ENCODE data around the gene LRRK1. TPM values are rescaled to one million over a fixed set of nuclear protein-coding genes. Genes with fewer than 3 reads are reported as not detected.

LRRK1 gene
- total and polyA plus RNA-seq, 2 of the 4 experiments (the other 2 are of a cell fraction), result 3.0 to 5.8 TPM

DNA sequence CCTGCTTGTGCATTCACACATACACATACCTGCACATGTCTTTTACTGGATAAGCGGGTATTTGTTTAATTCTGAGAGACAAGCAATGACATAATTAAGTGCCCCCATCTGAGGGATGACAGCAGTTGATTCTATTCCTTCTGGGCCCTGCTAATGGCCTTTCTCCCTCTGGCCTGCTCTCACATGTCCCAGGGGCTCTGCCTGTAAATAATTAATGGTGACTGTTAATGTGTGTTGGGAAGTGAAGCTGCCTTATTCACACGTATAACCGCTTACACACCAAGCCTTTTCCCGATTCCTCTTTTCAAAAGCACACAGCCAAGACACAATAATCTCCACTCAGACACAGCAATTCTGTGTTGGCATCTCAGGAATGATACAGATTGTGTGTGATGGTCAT is 47.8 kb downstream of the LRRK1 start:
- H3K27me3 ChIP-seq (ENCODE audit: control insufficient read depth, insufficient read depth, low read length), result no peaks in the 10 kb centered on the region
- BruUV-seq (replicated peaks), result no TSS peak
- no peaks in the 10 kb centered on the region for H3K9me1 ChIP-seq (ENCODE audit: insufficient read depth, low read length)
- no peak overlapping the region for H2BK15ac ChIP-seq (ENCODE audit: low read depth, low read length)
- H3K36me3 ChIP-seq (ENCODE audit: control insufficient read depth, insufficient read depth, low read length), result no peaks in the 10 kb centered on the region
- no peak for ATAC-seq (ENCODE audit: low read depth)
- H3K56ac ChIP-seq (ENCODE audit: extremely low read depth, insufficient read depth, low read length), result no peak overlapping the region
- WGBS, 2 experiments (ENCODE audit: extremely low coverage in 2 of 2, insufficient read length in 1 of 2), result no CpG with 5 or more reads among the region's 4 CpGs
- peaks cover 2% of the 10 kb centered on the region for H3K4me1 ChIP-seq (ENCODE audit: control insufficient read depth, insufficient read depth, low read length)
- H3K4me2 ChIP-seq (ENCODE audit: low read depth, low read length), result no peak overlapping the region
- dilution Hi-C loops (cut with HindIII; ENCODE audit: low sequenced_read_pairs, unreplicated experiment), result no loop called here
- POLR2A ChIA-PET (ENCODE audit: unreplicated experiment), result no interaction called here
- H4K20me1 ChIP-seq (ENCODE audit: insufficient read depth, low read length), result no peaks in the 10 kb centered on the region
- H4K91ac ChIP-seq (ENCODE audit: insufficient read depth, low read depth, low read length), result no peak overlapping the region
- no peak for DNase-seq
- no peaks in the 10 kb centered on the region for H3K79me1 ChIP-seq (ENCODE audit: low read depth in 1 of 2, low read length in 2 of 2)
- no peaks in the 10 kb centered on the region for H3K9me3 ChIP-seq (ENCODE audit: control insufficient read depth, insufficient read depth, low read length)
- no peak overlapping the region for H3K23ac ChIP-seq (ENCODE audit: low read depth, low read length)
- no peak overlapping the region for H3K4me3 ChIP-seq (ENCODE audit: insufficient read depth, low read depth, low read length)
- H4K8ac ChIP-seq (ENCODE audit: low read depth in 2 of 2, low read length in 2 of 2), result no peak overlapping the region
- H4K5ac ChIP-seq (ENCODE audit: low read depth, low read length), result no peak overlapping the region
- no peak overlapping the region for H3K9ac ChIP-seq (ENCODE audit: low read depth, low read length)
- H3K4ac ChIP-seq (ENCODE audit: low read depth, low read length), result no peak overlapping the region
- TF ChIP-seq CTCF (conservative IDR thresholded peaks at IDR 0.05; ENCODE audit: low read depth, low read length) (no peak), RFX5 (IDR thresholded peaks at IDR 0.05; ENCODE audit: low read depth, low read length) (no peak), SMC3 (IDR thresholded peaks at IDR 0.05; ENCODE audit: low read depth, low read length) (no peak), MAZ (IDR thresholded peaks at IDR 0.05; ENCODE audit: borderline replicate concordance, low read depth, low read length) (no peak), POLR2A (IDR thresholded peaks at IDR 0.05; ENCODE audit: low read depth, low read length) (no peak), USF2 (IDR thresholded peaks at IDR 0.05; ENCODE audit: low read depth, low read length) (no peak), FOS (IDR thresholded peaks at IDR 0.05; ENCODE audit: low read depth, low read length) (no peak)
- TF ChIP-seq, protein P1, sequence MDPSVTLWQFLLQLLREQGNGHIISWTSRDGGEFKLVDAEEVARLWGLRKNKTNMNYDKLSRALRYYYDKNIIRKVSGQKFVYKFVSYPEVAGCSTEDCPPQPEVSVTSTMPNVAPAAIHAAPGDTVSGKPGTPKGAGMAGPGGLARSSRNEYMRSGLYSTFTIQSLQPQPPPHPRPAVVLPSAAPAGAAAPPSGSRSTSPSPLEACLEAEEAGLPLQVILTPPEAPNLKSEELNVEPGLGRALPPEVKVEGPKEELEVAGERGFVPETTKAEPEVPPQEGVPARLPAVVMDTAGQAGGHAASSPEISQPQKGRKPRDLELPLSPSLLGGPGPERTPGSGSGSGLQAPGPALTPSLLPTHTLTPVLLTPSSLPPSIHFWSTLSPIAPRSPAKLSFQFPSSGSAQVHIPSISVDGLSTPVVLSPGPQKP (IDR thresholded peaks at IDR 0.05; ENCODE audit: borderline replicate concordance, low read depth, low read length), result no peak
- H2AK9ac ChIP-seq (replicated peaks; ENCODE audit: low read depth, low read length, poor library complexity), result no peak overlapping the region
- no peak overlapping the region for H3K27ac ChIP-seq (ENCODE audit: insufficient read depth, low read length)
- H2AFZ ChIP-seq (replicated peaks; ENCODE audit: low read length, poor library complexity), result no peak overlapping the region
- H3K18ac ChIP-seq (ENCODE audit: low read depth, low read length), result no peak overlapping the region
- CTCF ChIA-PET, result no interaction called here
- in situ Hi-C loops (cut with MboI; ENCODE audit: low sequenced_read_pairs), result no loop called here
- intact Hi-C loops (cut with micrococcal nuclease), result no loop called here
- no peak overlapping the region for H3K14ac ChIP-seq (replicated peaks; ENCODE audit: low read depth, low read length)
- H2BK20ac ChIP-seq (ENCODE audit: low read depth, low read length), result no peak overlapping the region
- no peak overlapping the region for H2BK120ac ChIP-seq (ENCODE audit: low read depth, low read length)
- no peak overlapping the region for H2BK5ac ChIP-seq (ENCODE audit: low read depth, low read length, poor library complexity, severe bottlenecking)
- no peak overlapping the region for H2AK5ac ChIP-seq (ENCODE audit: low read depth, low read length)
